ENCODE results near the gene RFNG.

The RFNG gene

DNA sequence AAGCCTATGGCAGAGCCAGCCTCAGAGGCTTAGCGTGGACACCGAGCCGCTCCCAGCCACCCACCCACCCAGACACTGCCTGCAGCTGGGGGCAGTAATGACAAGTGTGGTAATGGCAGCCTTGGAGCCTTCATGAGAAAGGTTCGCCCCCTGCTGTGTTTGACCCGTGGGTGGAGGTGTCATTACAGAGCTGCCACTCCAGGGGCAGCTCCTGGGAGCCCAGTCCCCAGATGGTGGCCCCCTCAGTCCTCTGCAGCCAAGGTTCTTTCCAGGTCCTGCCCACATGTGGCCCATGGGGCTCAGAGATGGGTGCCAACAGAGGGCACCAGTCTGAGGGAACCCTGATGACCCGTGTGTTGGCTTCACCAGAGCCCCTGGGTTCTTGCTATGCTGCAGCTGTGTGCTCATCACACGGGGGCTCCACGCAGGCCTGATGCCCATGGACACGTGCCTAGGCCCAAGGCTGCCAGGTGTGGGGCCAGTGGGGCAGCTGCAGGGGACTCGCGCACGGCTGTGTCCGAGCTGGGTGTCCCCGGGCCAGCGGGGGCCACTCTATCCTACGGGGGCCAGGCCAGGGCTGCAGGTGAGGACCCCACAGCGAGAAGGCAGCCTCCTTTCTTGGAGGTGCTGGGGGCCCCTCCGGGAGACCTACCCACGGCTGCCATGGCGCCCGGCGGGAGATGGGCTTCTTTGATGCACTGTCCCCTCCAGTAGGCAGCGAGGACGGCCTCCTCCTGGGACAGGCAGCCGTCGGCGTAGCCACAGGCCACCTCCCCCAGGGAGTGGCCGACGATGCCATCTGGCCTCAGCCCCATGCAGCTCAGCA, 38.3 kb upstream of the RFNG start:
- DNase-seq (ENCODE audit: low read depth in 2 of 2): no peak

DNA sequence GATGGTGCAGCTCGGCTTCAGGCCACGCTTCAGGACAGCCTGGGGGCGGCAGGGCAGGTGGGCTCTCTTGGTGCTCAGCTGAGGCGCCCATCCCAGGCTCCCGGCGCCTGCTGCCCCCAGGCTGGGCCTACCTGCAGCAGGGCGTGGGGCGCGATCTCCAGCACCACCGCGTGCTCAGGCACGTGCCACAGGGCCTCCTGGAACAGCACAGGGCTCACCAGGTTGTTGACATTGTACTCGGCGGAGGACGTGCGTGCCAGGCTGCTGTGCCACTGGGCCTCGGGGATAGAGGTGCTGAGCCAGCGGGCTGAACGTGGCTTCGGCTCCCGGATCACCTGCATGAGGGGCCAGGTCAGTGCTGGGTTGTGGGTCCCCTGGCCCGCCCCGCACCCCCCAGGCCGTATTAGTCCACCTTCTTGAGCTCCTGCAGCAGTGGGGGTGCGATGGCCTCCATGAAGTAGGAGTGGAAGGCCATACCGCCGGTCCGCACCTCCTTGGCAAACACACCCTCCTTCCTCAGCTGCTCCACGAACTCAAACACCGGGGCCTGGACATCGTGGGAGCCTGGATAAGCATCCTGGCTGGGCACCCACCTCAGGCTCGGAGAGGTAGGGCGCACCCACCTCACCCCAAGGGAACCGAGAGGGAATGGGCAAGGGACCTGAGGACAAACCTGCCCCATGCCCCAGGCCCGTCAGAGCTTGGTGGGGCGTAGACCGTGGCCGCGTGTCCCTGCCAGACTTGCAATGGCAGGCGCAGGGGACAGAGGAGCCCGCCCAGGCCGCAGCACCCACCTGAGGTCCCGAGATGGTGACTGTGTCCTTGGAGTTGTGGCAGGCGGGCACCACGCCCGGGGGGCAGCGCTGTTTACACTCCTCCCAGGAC, 37.5 kb upstream of the RFNG start:
- no peak for DNase-seq (ENCODE audit: low read depth in 2 of 2)

DNA sequence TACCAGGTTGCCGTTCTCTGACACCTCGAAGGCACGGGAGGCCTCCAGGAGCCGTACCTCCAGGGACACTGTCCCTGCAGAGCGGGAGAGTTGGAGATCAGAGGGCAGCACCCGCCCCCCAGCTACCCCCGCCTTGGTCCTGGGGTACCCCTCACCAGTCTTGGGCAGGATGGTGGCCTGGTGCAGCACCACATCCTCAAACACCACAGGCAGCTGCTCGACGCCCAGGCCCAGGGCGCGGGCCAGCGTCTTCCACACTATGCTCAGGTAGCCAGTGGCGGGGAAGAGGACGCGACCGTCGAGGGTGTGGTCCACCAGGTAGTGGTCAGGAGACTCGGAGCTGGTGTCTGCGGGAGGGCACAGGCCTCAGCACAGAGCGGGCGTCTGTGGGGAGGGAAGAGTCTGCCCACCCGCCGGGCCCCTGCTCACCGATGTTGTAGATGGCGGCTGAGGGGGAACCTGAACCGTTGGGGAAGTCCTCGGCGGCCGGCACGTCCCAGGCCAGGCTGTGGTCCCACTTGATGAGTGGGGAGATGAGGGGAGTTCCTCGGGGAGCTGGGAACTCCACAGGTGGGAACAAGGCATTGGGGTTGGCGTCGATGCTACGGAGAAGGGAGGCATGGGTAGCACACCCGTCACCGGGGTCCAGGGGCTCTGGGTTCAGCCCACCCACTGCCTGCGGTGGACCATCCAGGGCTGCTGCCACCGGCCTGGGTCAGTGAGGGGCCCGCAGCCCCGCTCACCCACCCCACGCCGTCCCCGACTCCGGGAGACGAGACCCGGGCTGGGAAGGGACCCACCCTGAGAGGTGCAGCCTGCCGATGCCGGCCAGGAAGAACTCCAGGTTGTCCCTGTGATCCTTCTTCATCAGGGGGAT, 36.6 kb upstream of the RFNG start:
- DNase-seq (ENCODE audit: low read depth in 2 of 2): no peak

DNA sequence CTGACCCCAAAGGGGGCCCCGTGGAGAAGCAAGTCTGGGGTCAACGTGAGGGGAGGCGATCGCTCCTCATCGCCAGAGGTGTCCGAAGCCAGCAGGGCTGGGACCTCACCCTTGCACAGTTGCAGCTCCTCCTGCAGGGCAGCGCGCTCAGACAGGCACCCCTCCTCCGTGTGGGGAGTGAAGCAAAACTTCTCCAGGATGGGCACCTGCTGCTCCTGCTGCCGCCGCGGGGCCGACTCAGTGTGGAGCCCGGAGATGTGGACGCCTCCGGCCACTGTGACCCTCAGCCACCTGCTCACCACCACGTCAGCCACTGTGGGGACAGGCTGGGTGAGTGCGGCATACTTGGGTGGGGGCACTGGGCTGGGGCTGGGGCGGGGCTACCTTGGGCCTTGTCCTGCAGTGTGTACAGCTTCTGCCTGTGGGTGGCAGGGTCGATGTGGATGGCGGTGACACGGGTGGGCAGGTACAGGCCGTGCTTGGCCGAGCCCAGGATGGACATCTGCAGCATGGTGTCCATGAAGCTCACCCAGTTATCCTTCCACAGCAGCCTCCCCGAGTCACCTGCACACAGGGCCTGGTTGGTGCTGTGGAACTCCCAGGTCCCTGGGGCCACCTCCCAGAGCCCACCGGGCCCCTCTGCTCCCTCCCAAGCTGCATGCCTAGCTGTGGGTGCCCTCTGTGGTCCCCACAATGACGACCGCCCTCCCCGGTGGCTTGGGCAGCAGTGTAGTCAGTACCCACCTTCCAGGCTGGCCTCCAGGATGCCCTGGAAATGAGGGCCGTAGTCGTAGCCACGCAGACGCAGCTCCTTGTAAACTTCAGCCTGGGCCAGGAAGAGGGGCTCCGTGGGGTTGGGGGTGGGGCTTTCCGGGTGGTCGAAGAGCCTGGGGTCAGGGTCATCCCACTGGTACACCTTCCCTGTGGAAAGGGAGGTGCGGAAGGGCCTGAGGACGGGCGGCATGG, 35.6 kb upstream of the RFNG start:
- no peak for DNase-seq (ENCODE audit: low read depth in 2 of 2)

DNA sequence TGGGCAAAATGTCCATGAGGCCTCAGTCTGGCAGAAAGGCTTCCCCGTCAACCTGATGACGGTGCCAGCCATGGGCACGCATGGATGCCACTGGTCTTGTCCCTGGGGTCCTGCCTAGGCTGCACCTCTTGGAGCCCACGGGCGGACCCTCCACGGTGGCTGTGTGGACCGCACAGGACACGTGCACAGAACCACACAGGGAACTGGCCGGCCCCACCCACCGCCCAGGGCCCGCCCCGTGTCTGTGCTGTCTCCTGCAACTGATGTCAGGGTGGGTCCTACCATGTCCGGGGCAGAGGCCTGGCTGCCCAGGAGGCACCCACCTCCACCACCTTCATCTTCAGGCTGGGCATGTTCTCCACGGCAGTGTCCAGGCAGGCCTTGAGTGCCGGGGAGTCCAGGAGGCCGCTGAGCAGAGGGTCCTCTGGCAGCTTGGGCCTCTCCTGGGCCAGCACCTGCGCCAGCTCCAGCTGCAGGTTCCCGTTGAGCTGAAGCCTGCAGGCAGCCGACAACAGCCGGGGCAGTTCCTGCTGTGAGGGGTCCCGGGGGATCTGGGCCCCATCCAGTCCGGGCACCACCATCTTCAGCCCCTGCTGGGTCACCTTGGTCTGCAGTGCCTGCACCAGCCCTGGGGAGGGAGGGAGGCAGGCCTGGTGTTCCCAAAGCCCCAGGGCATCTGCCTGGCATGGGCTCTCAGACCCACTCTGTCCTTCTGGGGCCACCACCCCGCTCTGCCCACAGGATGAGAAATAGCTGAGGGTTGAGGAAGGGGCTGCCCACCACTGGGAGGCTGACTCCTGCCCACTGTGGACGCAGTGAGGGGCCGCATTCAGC, 34.5 kb upstream of the RFNG start:
- no peak for DNase-seq (ENCODE audit: low read depth in 2 of 2)

DNA sequence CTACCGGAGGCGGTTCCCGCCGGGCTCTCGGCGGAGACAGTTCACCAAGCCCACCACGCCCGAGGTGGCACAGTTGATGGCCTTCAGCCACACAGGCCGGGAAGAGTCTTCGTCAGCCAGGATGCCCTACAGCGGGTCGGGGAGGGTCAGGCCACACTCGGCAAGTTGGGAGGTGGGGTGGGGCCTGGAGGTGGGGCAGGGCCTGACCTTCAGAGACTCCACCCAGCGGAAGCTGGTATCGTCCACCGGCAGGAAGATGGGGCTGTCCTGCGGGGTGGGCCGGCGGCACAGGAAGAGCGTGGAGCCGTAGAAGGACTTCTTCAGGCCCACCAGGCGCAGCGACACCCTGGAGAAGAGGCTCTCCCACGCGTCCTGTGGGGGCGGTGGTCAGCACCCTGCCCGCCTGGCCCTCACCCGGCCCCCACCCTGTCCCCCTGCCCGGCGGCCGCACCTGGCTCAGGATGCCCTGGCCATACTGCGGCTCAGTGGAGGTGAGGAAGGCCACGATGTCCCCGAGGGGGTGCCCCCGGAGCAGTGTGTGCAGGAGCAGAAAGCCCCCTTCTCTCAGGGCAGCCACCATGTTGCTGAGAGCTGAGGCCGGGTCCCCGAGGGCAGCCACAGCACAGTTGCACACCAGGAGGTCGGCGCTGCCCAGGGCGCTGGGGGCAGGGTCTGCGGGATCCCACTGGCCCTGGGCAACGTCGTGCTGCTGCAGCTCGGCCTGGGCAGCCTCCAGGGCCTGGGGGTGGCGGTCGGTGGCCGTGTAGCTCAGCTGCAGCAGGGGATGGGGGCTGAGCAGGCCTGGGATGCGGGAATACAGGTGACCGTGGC, 33.6 kb upstream of the RFNG start:
- DNase-seq (ENCODE audit: low read depth in 2 of 2): no peak

DNA sequence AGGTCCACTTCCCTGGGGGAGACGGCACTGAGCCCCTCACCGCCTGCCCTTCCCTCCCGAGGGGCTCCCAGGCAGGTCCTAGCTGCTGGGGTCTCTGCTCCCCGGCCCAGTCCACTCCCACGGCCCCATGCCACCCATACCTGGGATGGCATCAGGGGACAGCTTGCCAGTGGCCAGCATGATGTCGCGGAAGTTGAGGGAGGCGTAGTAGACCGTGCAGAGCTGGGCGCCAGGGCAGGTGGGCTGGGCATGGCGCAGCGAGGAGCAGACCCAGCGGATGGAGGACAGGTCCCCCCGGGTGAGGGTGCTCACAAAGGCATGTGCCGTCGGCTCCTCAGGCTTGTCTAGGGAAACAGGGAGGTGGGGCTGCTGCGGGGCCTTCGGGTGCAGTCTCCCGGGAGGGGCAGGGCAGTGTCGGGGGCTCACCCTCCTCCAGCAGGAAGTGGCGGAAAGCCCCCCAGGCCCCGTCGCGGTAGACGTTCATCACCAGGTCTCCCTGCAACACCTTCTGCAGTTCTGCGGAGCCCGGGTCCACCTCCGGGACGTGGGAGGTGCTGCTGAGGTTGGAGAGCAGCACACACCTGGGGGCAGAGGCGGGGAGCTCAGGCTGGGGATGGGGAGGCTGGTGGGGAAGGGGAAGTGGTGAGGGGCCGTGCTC, 32.9 kb upstream of the RFNG start:
- no peak for DNase-seq (ENCODE audit: low read depth in 2 of 2)

DNA sequence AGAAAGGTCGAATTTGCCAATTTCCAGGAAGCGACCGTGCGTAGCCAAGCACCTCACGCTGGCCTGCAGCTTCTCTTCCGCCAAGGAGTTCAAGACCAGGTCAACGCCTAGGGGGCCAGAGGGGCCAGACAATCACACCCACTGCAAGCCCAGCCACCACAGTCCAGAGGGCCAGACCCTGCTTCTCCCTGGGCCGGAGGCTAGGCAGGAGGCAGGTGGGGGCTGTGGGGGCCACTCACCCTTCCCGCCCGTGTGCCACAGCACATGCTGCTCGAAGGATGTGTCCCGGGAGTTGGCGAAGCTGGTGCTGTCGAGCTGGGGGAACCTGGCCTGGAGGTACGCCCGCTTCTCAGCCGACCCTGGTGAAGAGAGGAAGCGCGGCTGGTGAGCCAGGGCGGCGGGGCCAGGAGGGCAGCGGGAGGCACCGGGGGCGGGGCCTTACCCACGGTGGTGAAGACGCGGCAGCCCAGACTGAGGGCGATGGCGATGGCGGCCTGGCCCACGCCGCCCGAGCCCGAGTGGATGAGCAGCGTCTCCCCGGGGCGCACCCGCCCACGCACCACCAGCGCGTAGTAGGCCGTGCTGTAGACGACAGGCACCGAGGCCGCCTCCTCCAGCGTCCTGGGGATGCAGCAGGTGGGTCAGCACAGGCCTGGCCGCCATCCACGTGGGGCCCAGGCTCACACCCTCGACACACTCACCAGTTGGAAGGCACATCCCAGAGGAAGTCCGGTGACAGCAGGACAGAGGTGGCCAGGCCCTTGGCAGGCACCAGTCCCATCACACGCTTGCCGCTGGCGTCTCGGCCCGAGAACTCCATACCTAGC, 32.1 kb upstream of the RFNG start:
- DNase-seq (ENCODE audit: low read depth in 2 of 2): no peak

DNA sequence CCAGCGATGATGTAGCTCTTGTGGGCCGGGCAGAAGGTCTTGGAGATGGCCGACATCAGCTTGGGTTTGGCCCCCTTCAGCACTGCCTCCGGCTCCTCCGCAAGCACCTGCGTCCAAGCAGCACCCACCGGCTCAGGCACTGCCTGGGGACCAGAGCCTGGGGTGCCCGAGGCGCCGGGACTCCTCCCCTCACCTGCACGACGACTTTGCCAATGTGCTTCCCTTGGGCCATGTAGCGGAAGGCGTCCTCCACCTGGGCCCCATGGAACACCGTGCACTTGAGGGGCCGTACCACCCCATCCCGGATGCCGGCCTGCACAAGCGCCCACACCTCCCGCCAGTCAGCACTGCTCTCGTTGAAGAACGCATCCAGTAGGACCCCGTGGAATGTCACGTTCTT, 31.4 kb upstream of the RFNG start:
- DNase-seq (ENCODE audit: low read depth in 2 of 2): no peak

DNA sequence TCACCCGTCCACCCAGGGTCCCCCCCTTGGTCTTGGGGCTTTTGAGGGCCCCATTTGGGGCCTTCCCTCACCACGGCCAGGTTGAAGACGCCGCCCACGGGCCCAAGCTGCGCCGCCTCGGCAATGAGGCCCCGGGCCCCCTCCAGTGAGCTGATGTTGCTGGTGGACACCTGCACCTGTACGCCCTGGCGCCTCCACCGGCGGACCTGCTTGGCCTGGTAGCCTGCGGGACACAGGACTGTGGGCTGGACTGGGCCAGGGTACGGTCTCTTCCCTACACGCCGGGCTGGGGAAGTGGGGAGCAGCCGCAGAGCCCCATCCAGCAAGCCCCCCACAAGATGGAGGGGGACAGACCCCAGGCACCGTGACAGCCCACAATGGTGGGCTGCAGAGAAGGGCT, 30.8 kb upstream of the RFNG start:
- DNase-seq (ENCODE audit: low read depth in 2 of 2): no peak

DNA sequence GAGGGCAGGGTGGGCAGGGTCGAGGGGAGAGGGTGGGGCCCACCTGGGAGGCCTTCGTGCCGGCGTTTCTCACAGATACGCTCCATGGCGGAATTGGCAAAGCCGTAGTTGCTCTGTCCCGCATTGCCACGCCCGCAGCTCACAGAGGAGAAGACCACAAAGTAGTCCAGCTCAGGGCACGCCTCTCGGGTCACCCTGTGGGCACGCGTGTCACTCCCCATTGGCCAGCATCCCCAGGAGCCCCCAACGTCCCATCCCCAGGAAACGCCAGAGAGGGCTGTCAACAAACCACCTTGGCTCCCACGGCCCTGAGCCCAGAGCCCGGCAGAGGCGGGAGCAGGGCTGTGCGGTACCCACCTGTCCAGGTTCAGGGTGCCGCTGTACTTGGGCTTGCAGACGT, 30.4 kb upstream of the RFNG start:
- DNase-seq (ENCODE audit: low read depth in 2 of 2): no peak

DNA sequence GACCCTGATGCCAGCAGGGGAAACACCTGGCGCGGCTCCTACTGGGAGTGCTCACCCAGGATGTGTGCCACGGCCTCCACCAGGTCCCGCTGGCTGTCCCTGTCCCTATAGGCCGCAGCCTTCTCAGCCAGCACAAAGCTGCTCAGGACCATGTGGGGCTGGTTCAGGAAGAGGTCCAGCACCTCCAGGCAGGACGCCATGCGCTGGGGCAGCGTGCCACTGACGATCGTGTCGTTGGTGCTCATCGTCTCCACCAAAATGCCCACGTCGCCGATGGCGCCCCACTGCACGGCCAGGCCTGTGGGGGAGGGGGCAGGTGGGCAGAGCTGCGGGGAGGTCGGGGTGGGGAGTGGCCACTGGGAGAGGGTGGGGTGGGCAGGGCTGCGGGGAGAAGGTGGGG, 29.9 kb upstream of the RFNG start:
- DNase-seq (ENCODE audit: low read depth in 2 of 2): no peak

DNA sequence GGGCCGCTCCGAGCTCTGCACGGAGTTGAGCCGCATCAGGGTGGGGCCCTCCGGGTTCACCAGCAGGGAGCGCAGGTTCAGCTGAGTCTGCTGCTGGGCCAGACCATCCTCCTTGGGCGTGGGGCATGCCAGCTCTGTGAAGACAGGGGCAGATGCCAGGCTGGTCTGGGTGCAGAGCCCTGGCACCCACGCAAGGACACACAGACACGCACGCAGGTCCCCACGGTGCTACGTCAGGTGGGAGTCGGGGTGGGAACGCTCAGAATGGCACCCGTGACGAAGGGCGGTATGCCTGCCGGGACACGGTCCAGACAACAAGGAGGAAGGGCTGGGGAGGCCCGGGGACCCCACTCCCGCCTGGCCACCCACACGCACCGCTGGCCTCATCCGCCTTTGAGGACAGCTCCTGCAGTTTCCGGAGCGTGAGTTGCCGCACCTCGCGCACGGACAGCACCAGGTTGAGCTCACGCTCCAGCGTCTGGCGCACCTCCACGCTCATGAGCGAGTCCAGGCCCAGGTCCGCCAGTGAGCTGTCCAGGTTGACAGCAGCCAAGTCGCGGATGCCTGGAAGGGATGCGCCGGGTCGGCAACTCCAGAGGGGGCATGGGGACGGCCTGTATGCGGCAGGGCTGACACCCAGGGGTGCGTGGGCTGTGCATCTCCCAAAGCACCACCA, 29.3 kb upstream of the RFNG start:
- no peak for DNase-seq (ENCODE audit: low read depth in 2 of 2)

DNA sequence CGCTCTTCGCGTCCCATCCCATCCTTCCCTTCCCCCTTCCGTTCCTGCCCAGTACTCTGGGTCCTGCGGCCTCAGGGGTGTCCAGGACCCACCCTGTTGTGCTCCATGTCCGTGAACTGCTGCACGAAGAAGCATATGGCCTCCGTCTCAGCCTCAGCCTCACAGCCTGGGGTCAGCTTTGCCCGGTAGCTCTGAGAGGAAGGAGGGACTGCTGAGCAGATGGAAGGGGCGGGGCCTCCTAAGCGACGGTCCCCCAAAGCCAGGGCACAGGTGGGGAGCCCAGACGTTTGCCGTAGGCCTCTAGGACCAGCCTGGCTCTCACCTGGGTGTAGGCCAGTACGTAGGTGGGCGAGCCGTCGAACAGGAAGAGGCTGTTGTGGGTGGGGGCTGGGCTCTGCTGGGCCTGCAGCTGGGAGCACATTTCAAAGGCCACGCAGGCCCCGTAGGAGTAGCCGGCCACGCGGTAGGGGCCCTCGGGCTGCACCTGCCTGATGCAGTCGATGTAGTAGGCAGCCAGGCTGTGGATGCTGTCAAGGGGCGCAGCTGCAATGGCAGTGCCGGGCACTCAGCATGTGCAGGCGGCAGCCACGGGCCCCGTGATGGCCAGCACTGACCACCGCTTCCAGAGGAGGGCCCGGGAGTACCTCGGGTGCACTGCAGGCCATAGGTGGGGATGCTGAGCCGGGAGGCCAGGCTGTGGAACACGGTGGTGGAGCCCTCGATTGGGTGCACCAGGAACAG, 28.6 kb upstream of the RFNG start:
- no peak for DNase-seq (ENCODE audit: low read depth in 2 of 2)

DNA sequence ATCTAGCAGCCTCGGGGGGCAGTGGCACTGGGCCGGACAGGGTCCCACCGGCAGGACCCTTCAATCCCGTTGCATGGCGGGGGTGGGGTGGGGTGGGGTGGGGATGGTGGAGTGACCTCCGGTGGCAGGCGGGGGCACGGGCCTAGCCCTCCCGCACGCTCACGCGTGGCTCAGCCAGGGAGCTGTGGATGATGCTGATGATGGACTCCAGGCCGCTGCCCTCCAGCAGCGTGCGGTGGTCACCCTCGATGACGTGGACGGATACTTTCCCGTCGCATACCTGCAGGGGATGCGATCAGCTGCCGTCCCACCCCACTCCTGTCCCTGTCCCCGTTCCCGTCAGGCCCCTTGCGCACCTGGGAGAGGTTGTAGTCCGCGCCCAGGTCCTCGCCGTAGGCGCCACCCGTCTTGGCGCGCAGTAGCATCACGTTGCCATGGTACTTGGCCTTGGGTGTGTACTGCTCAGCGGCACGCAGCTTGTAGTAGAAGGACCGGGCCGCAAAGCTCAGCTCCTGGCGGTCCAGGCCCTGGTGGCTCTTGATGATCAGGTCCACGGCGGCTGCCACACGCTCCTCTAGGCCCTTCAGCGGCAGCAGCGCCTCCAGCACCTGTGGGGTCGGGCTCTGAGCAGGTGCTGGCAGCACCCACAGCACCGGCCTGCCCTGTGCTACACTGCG, 27.5 kb upstream of the RFNG start:
- DNase-seq (ENCODE audit: low read depth in 2 of 2): no peak

DNA sequence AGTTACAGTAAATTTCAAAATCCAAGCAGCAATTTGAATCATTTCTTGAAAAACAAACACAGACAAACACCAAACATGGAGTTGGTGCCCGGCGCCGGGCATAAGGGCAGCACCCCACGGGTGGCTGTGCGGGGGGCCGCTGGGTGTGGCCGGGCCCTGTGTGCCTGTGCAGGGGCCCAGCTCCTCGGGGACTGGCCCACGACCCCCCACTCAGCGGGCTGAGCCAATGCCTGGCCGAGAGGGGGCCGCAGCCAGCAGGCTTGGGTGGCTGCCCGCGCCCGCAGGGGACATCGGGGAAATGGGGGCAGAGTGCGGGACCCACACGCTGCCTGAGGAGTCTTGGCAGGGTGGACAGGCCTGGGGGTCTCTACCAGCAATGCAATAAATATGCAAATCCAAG, 26.8 kb upstream of the RFNG start:
- DNase-seq (ENCODE audit: low read depth in 2 of 2): no peak

Data from stimulated activated CD8-positive, alpha-beta memory T cell treated with anti-CD3 and anti-CD28 coated beads, Interleukin-7, amount 100 ng/mL, for 4 hours (primary cell).